Lung (tissue), 12 donors: ENCODE data around the gene LRRC75A. TPM values are rescaled to one million over a fixed set of nuclear protein-coding genes. Genes with fewer than 3 reads are reported as not detected.

Experiments
- ATAC-seq: fragments of 200-7000 bp; cut with Tn5 transposase; one replicate; pipeline ENCODE4 v1.9.1; 2020; ENCODE audit warnings: moderate number of reproducible peaks; ENCODE audit not compliant: insufficient read depth, low FRiP score
- DNase-seq, 3 donors: peaks; one replicate each; pipeline ENCODE4 v3.0.0-alpha.2; 2013 to 2017
- H3K27ac ChIP-seq, 2 donors: one replicate each; pipeline ENCODE4 v1.5.1; 2013; ENCODE audit warnings: mild to moderate bottlenecking in 2 of 2, moderate library complexity in 2 of 2, control low read depth in 1 of 2, inconsistent platforms in 1 of 2, low read depth in 1 of 2, low read length in 1 of 2
- H3K27me3 ChIP-seq, 3 donors: one replicate each; pipeline ENCODE4 v1.5.1; 2013; ENCODE audit warnings: low read length in 2 of 3; ENCODE audit not compliant: control insufficient read depth in 3 of 3, insufficient read depth in 3 of 3
- H3K36me3 ChIP-seq, 4 donors: one replicate each; pipeline ENCODE4 v1.5.1; 2013; ENCODE audit warnings: low read length in 4 of 4, mild to moderate bottlenecking in 1 of 4, moderate library complexity in 1 of 4; ENCODE audit not compliant: control insufficient read depth in 4 of 4, insufficient read depth in 4 of 4
- H3K4me1 ChIP-seq, 5 donors: one replicate each; pipeline ENCODE4 v1.5.1; 2013; ENCODE audit warnings: low read length in 5 of 5, mild to moderate bottlenecking in 2 of 5, moderate library complexity in 1 of 5; ENCODE audit not compliant: control insufficient read depth in 5 of 5, insufficient read depth in 5 of 5
- H3K4me3 ChIP-seq: one replicate; pipeline ENCODE4 v1.5.1; 2013; ENCODE audit warnings: mild to moderate bottlenecking, control low read depth, moderate library complexity
- H3K9ac ChIP-seq, 2 donors: one replicate each; pipeline ENCODE4 v1.5.1; 2013; ENCODE audit warnings: low read length in 2 of 2, control low read depth in 1 of 2; ENCODE audit not compliant: insufficient read depth in 1 of 2
- H3K9me3 ChIP-seq, 4 donors: one replicate each; pipeline ENCODE4 v1.5.1; 2013; ENCODE audit warnings: low read length in 3 of 4, mild to moderate bottlenecking in 1 of 4, moderate library complexity in 1 of 4; ENCODE audit not compliant: control insufficient read depth in 4 of 4, insufficient read depth in 3 of 4
- CTCF ChIP-seq: IDR thresholded peaks from 2 replicates; pipeline ENCODE4 v1.5.1; 2012; ENCODE audit warnings: mild to moderate bottlenecking; ENCODE audit errors: control extremely low read depth, extremely low read depth
- WGBS, 2 donors: extraction: QIAGEN DNeasy Blood & Tissue Kit; methylation state at CpG; one replicate each; pipeline ENCODE4 v1.1.7; 2013; 5-methylcytosine and 5-hydroxymethylcytosine counted together
- polyA plus RNA-seq, 2 donors: library from polyadenylated mRNA; stranded (reverse); fragments of 200-250 nt; gene quantifications; one replicate each; pipeline ENCODE4 v1.2.1, GENCODE V29; 2013
- total RNA-seq, 2 donors: library from RNA; depleted of rRNA in 1 of 2; stranded (reverse); fragments of >200 nt in 1 of 2; gene quantifications; one replicate each; pipeline ENCODE4 v1.2.1, GENCODE V29; 2014 to 2021
- donor health status: control.
- donor health status: control.
- donor health status: Bipolar disorder and iron deficiency.
- donor health status: healthy.
- donor health status: DM: yes; HTN: yes; CAD: no.

LRRC75A gene
- total and polyA plus RNA-seq, 4 donors: 0.68 to 3.4 (median 2.4) TPM

GRCh38 chr17:16425202-16425601 is 66.8 kb downstream of the LRRC75A start:
- Histone ChIP-seq H3K9me3 (no peaks in the 10 kb centered on the region), H3K4me1 (peaks cover 0 to 14% (median under 1%) of the 10 kb centered on the region in 5 donors), H3K36me3 (peaks cover 0 to 47% (median 0%) of the 10 kb centered on the region in 4 donors), H3K9ac (no peak overlapping the region), H3K27ac (no peak overlapping the region), H3K27me3 (no peaks in the 10 kb centered on the region), H3K4me3 (no peak overlapping the region)
- WGBS, 2 donors: 71 to 89% methylated on average over 6 of the region's 6 CpGs
- no peak for TF ChIP-seq CTCF
- DNase-seq (no peak), ATAC-seq (no peak)

GRCh38 chr17:16423226-16423872 is 68.6 kb downstream of the LRRC75A start:
- H3K9me3 ChIP-seq: no peaks in the 10 kb centered on the region
- no peak overlapping the region for H3K27ac ChIP-seq
- peaks cover 0 to 44% (median 0%) of the 10 kb centered on the region in 4 donors for H3K36me3 ChIP-seq
- H3K4me1 ChIP-seq: peaks cover 0 to 20% (median 8%) of the 10 kb centered on the region in 5 donors
- ATAC-seq (no peak), DNase-seq (no peak)
- TF ChIP-seq CTCF: no peak
- H3K9ac ChIP-seq: no peak overlapping the region
- H3K27me3 ChIP-seq: no peaks in the 10 kb centered on the region
- WGBS, 2 donors: 91 to 92% methylated on average over 10 of the region's 10 CpGs
- H3K4me3 ChIP-seq: no peak overlapping the region

GRCh38 chr17:16422416-16422815 is 69.6 kb downstream of the LRRC75A start:
- Histone ChIP-seq H3K4me3 (no peak overlapping the region), H3K9me3 (no peaks in the 10 kb centered on the region), H3K27me3 (no peaks in the 10 kb centered on the region), H3K27ac (no peak overlapping the region), H3K4me1 (peaks cover 0 to 20% (median 3%) of the 10 kb centered on the region in 5 donors), H3K36me3 (peaks cover 0 to 44% (median 0%) of the 10 kb centered on the region in 4 donors), H3K9ac (no peak overlapping the region)
- DNase-seq (no peak), ATAC-seq (no peak)
- 93 to 96% methylated on average over 7 of the region's 7 CpGs for WGBS, 2 donors
- no peak for TF ChIP-seq CTCF

GRCh38 chr17:16419929-16420271 is 72.1 kb downstream of the LRRC75A start:
- DNase-seq (no peak), ATAC-seq (no peak)
- Histone ChIP-seq H3K9me3 (no peaks in the 10 kb centered on the region), H3K4me3 (no peak overlapping the region), H3K9ac (no peak overlapping the region), H3K36me3 (peaks cover 0 to 31% (median 0%) of the 10 kb centered on the region in 4 donors), H3K27me3 (no peaks in the 10 kb centered on the region), H3K4me1 (peaks cover 0 to 25% (median 6%) of the 10 kb centered on the region in 5 donors), H3K27ac (peak overlapping the region in 1 of 2 donors; percentile 57)
- WGBS, 2 donors: 45 to 66% methylated on average over 10 of the region's 10 CpGs
- no peak for TF ChIP-seq CTCF
